SH-SY5Y (cell line): ENCODE data around the gene MICAL3.

ENCODE experiments used
- GATA2 ChIP-seq: IDR thresholded peaks from 2 replicates; pipeline ENCODE4 v1.6.1; 2011; ENCODE audit warnings: mild to moderate bottlenecking, low read depth, low read length
- GATA3 ChIP-seq: IDR thresholded peaks from 2 replicates; pipeline ENCODE4 v1.6.1; 2011; ENCODE audit warnings: low read depth, mild to moderate bottlenecking, low read length, moderate library complexity

The MICAL3 gene

DNA sequence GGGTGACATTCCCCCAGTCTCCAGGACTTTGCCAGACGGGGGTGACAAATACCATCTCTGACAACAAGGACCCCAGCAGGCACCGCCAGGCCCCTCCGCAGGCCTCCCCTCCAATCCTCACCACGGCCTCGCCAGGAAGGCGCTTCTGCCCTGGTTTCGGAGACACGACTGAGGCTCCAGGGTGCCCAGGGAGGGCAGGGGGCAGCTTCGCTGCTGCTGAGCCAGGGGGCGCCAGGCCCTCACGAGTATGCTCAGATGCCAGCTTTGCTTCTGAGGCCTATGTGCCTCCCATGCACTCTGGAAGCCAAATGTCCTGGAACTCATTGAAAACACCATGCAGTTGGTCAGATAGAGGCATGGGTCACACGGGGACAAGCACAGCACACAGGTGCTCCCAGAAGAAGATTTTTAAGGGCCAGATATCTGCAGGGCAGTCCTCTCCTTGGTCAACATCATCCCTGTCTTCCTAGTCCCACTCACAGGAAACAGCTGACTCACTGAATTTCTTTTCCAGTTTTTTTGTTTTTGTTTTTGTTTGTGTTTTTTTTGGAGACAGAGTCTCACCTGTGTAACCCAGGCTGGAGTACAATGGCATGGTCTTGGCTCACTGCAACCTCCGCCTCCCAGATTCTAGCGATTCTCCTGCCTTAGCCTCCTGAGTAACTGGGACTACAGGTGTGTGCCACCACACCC lies 270.0 kb downstream of the MICAL3 start:
- TF ChIP-seq GATA3 (no peak), GATA2 (no peak)

- TF ChIP-seq GATA2 (no peak), GATA3 (no peak)
Measured at GRCh38 chr22:17753401-17753989, 270.9 kb downstream of the MICAL3 start.

- TF ChIP-seq GATA2 = no peak
- no peak for TF ChIP-seq GATA3
Measured at GRCh38 chr22:17751596-17751995, 272.8 kb downstream of the MICAL3 start.

DNA sequence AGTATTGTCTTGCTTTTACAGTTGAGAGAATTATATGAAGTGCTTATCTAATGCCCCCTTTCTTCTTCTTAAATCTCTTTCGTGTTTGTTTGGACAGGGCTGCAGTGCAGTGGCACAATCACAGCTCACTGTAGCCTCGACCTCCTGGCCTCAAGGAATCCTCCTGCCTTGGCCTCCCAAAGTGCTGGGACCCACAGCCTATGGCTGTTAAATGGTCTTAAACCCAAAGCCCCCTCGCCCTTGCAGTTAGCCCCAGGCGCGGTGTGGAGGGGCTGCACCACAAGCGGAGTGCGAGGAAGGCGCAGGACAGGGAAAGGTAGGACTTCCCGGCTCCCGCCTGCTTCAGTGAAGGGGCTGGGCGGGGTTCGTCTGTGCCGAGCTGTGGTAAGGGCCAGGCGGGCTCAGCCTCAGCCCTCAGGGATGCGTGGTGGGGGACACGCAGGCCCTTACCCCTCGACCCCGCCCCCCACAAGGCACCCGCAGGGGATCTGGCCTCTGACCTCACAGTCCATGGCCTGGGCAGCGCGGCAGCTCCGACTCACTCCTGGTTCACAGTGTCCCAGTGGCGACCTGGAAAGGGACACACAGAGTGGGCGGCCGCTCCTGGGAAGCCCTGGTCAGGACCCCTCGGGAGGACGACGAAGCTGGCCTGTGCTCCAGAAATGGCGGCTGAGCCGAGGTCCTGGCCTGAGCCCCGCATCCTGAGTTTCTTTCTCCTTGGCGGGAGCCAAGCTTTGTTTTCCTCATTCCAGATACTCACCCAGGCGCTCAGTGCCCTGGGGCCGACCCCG lies 274.6 kb downstream of the MICAL3 start:
- no peak for TF ChIP-seq GATA2
- no peak for TF ChIP-seq GATA3

DNA sequence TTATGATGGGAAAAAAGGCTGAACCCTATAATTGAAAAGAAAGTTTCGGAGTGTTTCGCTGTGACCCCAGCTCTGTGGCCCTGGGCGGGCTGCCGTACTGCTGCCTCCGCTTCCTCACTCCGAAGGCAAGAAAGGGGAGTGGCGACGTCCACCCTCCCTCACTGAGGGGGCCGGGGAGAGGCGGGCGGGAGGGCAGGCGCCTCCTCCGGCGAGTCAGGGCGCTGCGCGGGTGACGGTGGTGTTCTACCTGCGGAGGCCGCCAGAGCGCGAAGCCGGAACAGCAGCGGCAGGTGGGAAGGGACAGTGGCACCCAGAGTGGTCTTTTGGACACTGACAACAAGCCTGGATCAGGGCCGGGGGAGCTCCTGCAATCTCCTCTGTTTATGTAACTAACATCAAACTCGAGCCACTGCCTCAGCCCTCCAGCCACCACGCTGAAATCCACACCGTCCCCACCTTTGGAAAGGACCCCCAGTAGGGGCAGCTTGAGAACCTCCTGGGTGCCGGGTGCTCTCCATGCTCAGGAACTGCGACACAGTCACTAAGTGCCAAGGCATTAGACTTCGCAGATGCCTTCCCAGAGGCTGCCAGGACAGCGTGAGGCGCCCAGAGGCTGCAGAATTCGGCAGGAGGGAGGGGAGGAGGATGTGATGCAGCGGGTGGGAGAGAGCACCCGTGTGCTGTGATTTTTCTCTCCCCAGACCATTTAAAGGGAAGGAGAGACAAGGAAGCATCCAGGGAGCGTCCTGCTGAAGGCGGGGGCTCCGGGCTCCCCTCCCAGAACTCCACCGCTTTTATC lies 275.6 kb downstream of the MICAL3 start:
- TF ChIP-seq GATA2 (no peak), GATA3 (no peak)

- TF ChIP-seq GATA2 (no peak), GATA3 (no peak)
Measured at GRCh38 chr22:17746916-17747315, 277.4 kb downstream of the MICAL3 start.

DNA sequence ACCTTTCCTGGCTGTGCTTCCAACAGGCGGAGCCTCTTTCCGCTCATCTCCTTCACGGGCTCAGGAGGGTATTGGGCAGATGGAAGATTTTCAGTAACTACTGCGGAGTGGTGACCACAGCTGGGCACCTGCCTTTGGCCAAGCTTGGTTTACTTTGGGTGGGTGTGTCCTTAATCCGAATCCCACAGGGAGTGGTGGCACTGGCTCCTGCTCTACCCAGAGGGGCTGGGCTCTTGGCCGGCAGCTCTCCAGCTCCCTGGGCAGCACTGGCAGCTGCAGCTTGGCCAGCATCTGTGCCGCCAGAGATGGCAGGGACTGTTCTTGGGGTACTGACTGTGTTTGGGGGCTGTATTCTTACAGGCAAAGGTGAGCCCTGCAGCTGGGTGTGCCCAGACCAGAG lies 279.9 kb downstream of the MICAL3 start:
- no peak for TF ChIP-seq GATA2
- TF ChIP-seq GATA3 = no peak

DNA sequence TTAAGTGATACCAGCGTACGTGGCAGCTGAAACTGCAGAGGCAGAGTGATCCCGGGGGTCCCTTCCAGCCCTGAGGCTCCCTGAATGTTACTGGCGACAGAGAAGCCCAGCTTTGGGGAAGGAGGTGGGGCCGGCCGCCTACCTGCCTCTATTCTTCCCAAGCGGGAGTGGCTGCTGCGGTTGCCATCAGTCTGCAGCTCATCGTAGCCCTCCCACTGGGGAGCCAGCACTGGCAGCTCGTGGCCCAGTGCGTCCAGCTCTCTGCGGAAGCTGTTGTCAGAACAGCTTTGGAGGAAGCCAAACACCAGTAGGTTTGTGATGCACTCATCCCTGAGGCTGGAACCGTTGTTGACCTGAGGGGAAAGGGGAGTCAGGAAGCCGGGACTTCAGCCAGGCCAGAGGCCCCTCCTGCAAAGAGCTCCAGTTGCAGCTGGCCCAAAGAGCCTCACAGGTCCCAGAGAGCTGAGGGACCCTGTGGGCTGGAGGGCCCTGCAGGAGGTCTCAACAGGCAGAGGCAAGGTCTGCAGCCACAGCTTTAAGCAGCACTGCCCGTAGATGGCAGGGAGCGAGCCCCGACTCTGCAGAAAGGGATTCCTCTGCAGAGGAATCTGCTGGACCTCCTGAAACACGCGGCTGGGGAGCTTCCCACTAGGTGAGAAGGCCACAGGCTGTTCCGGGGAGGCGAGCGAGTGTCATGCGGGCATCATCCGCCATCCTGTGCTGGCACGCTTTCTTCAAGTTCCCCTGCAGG lies 280.5 kb downstream of the MICAL3 start:
- TF ChIP-seq GATA3 = no peak
- TF ChIP-seq GATA2 = no peak

DNA sequence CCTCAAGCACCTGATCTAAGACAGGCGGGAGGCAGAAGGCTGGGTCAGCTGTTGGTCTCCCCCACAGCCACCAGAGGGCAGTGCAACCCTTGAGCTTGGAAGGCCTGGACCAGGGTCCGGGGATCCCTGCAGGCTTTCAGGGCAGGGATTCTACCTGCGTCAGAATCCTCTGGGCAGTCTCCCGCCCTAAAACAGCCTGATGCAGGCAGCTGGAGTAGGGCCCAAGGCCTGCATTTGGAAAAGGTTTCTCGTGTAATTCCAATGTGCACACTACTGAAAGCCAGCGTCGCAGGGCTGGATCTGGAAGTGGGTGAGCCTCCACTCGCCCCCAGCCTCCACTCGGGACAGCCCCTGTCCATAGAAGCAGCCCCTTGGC lies 281.8 kb downstream of the MICAL3 start:
- TF ChIP-seq GATA3 = no peak
- TF ChIP-seq GATA2 = no peak

GRCh38 chr22:17741866-17742526 lies 282.4 kb downstream of the MICAL3 start:
- TF ChIP-seq GATA3 (no peak), GATA2 (no peak)

- TF ChIP-seq GATA3 = no peak
Measured at GRCh38 chr22:17739196-17739975, 285.0 kb downstream of the MICAL3 start.

- TF ChIP-seq GATA2 = no peak
- TF ChIP-seq GATA3 = no peak
Measured at GRCh38 chr22:17738386-17739128, 285.8 kb downstream of the MICAL3 start.
